Measurements from ENCODE around the gene POM121L2. TPM values are rescaled to one million over a fixed set of nuclear protein-coding genes. Genes with fewer than 3 reads are reported as not detected.

POM121L2 gene
- total and polyA plus RNA-seq, 4 experiments from 2014 or later: not detected

GRCh38 chr6:27260836-27261375 is 51.2 kb downstream of the POM121L2 start:
- ChIA-PET POLR2A (ENCODE audit: partially characterized antibody) (no interaction called here), CTCF (ENCODE audit: partially characterized antibody) (no interaction called here)
- Histone ChIP-seq H3K4me1 (ENCODE audit: insufficient read depth, low read length) (peaks cover 3% of the 10 kb centered on the region), H3K4me3 (ENCODE audit: low read length in 2 of 2) (no peak overlapping the region), H3K27me3 (ENCODE audit: insufficient read depth, low read length) (peaks cover 12% of the 10 kb centered on the region), H3K9me3 (ENCODE audit: control insufficient read depth in 1 of 2, low read length in 2 of 2) (no peaks in the 10 kb centered on the region), H3K36me3 (ENCODE audit: insufficient read depth, low read length) (no peaks in the 10 kb centered on the region), H3K27ac (ENCODE audit: low read depth, low read length) (no peak overlapping the region)
- Mint-ChIP-seq H3K36me3 (peaks cover 0 to 4% of the 10 kb centered on the region in 2 donors), H3K27me3 (peaks cover 39 to 52% of the 10 kb centered on the region in 2 donors), H3K27ac (no peak overlapping the region), H3K9me3 (peaks cover 0 to 15% (median 4%) of the 10 kb centered on the region in 8 donors), H3K4me1 (peaks cover 0 to 4% (median 0%) of the 10 kb centered on the region in 4 donors), H3K4me3 (no peak overlapping the region)
- intact Hi-C loops (cut with micrococcal nuclease): no loop called here
- no peak for DNase-seq

- H3K27ac ChIP-seq (ENCODE audit: low read depth, low read length): no peak overlapping the region
- peaks cover 12% of the 10 kb centered on the region for H3K27me3 ChIP-seq (ENCODE audit: insufficient read depth, low read length)
- intact Hi-C loops (cut with micrococcal nuclease): no loop called here
- no peak overlapping the region for H3K4me3 Mint-ChIP-seq
- ChIA-PET POLR2A (ENCODE audit: partially characterized antibody) (no interaction called here), CTCF (ENCODE audit: partially characterized antibody) (no interaction called here)
- H3K4me1 ChIP-seq (ENCODE audit: insufficient read depth, low read length): peaks cover 3% of the 10 kb centered on the region
- no peak overlapping the region for H3K27ac Mint-ChIP-seq
- DNase-seq: no peak
- H3K36me3 ChIP-seq (ENCODE audit: insufficient read depth, low read length): no peaks in the 10 kb centered on the region
- no peaks in the 10 kb centered on the region for H3K9me3 ChIP-seq (ENCODE audit: control insufficient read depth in 1 of 2, low read length in 2 of 2)
- no peak overlapping the region for H3K4me3 ChIP-seq (ENCODE audit: low read length in 2 of 2)
- H3K4me1 Mint-ChIP-seq: peaks cover 0 to 4% (median 0%) of the 10 kb centered on the region in 4 donors
- peaks cover 0 to 4% of the 10 kb centered on the region in 2 donors for H3K36me3 Mint-ChIP-seq
- H3K9me3 Mint-ChIP-seq: peaks cover 0 to 15% (median 4%) of the 10 kb centered on the region in 8 donors
- H3K27me3 Mint-ChIP-seq: peaks cover 42 to 55% of the 10 kb centered on the region in 2 donors
Observed at GRCh38 chr6:27260369-27260768, 51.7 kb downstream of the POM121L2 start.

Other genes with a start within 250 kb of the POM121L2 start
- 1 to 10 TPM; 1.9 to 2.5 TPM for gene PRSS16, start 64.6 kb downstream of the POM121L2 start, total RNA-seq
- gene PRSS16, start 64.6 kb downstream of the POM121L2 start, polyA plus RNA-seq: 1 to 10 TPM; 1.5 to 3.3 TPM
- gene ZNF391, start 76.5 kb upstream of the POM121L2 start, total RNA-seq: 1 to 10 TPM; 3.3 to 3.7 TPM
- 1 to 10 TPM; 1.8 TPM for gene ZNF391, start 76.5 kb upstream of the POM121L2 start, polyA plus RNA-seq
- 10 to 100 TPM; 15.2 to 17.4 TPM for gene ZNF184, start 160.8 kb upstream of the POM121L2 start, total RNA-seq
- 10 to 100 TPM in 1 of 2 donors, 1 to 10 TPM in 1; 4.8 to 12.7 TPM for gene ZNF184, start 160.8 kb upstream of the POM121L2 start, polyA plus RNA-seq